GM21737 (cell line): ENCODE data around the gene NFIL3.
A peak's percentile ranks its signal among the peaks of the same experiment; 100 is the strongest.

Experiments
- ATAC-seq: cut with Tn5 transposase; IDR thresholded peaks from one replicate; pipeline ENCODE4 v1.9.1; 2021; ENCODE audit warnings: mild to moderate bottlenecking, moderate library complexity; ENCODE audit not compliant: unreplicated experiment

NFIL3 gene

DNA sequence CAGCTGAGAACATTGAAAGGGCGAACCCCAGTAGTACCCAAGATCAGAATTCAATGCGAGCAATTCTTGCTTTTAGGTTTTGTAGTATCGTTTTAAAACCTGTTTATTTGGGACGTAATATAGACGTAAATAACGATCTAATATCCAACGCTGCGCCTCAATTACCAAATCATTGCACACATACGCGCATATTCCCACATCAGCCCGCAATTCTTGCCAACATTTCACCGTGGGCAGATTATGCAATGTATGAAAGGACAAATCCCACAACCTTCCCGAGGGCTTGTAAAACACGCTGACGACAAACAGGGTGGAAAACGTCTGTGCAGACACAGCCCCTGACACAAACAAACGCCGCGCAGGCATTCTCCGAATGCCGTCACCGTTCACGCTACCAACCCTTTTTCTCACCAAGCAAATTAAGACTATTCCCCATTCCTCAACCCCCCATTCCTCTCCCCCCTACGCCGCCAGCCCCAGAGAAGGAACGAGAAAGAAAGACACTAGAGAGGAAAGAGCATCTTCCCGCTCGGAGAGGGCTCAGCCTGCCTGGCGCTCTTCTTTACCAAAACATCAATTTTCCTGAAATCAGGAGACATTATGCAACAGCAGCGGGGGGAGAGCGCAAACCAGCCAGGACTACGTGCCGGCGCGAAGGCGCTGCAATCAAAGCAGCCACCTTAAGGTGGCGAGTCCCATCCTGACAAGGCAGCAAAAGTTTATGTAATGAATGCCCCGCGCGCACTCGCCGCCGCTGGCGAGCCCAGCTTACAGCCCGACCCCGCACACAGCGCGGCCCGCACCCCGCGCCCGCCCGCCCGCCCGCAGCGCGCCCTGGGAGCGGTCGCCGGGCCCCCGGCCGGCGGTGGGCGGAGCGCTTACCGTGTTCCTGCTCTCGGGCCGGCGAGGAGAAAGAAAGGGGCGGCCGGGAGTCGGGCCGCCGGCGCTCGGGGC lies 597 bp downstream of the NFIL3 start:
- ATAC-seq: peak; percentile 11

DNA sequence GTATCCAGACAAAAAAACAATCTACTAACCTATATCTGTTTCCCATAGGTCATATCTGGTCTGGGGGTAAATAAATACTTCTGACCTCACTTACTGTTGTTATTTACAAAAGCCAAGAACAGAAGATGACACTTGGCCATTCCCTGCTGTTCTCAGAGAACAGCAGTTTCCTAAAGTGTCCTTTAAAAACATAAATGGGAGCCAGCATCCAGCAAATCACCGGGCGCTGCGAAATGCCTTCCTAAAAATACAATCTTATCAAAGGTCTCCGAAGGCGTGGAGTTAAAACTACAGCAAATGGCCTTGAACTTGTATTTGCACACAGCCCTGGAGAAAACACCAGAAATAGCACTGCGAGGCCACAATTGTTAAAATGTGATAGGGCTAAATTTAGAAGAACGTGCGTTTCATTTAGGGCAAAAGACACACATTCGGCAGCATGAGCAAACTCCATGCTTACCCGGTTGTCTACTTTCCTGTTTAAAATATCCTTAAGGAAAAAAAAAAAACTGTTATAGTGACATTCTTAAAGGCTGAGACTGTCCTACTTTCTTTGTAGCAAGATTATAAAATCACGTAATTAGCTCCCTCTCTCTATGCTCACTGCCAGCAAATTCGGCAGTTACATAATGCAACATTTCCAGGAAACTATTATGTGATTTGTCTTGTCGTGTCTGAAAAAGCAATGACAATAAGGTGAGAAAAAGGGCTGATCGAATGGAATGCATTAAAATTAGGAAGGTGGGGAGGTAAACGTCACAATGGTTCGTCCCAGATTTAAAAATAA lies 1.5 kb downstream of the NFIL3 start:
- ATAC-seq: no peak

DNA sequence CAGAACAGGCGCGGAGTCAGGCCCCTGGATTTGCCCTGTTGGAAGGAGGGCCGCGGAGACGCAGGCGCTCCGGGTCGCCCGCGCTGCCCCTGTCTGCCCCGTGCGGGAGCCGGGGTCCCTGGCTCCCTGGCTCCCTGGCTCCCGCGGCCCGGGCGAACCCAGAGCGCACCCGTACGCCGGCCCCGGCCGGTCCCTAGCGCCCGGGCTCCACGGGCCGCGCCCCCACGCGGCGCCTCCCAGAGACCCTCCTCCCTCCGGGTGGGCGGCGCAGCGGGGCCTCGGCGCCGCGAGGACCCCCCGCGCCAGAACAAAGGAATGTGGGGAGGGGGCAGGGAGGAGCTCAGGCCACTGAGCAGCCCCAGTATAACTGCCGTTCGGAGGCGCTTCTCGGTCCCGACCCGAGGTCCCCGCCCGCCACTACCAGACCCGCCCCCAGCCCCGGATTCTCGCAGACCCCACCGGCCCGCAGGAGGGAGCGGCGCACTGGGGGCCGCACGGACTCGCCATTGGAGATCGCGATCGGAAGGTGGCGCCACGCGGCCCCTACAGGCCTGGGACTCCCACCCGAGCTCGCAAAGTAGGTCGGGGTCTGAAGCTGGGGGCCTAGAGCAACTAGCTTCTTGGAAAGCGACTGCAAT lies 2.4 kb downstream of the NFIL3 start:
- no peak for ATAC-seq

DNA sequence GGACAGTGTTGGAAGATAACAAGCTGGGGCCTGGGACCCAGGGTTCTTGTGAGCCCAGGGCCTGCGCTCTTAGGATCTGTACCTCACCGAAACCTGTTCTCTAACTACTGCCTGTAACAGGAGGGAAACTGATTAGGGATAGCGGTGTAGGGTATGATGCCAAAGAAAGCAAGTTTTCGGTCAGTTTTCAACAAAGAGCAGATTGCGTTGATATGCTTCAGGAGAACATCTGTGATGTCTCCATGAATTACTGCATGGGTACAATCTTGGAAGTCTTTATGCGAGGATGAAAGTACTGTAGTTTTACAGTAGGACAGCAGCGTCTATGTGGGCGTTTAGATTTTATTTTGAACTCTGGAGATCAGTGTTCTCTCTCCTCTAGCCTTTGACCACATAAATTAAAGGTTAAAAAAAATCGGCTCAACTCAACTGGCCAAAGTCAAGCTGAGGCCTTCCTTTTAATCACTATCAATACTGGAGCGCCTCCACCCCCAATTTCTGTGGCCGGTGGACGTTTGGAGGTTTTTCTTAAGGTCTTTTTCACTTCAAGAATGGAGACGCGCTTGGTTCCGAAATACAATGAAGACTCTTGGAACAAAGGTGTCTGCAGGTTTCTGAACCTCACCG lies 3.0 kb downstream of the NFIL3 start:
- no peak for ATAC-seq

DNA sequence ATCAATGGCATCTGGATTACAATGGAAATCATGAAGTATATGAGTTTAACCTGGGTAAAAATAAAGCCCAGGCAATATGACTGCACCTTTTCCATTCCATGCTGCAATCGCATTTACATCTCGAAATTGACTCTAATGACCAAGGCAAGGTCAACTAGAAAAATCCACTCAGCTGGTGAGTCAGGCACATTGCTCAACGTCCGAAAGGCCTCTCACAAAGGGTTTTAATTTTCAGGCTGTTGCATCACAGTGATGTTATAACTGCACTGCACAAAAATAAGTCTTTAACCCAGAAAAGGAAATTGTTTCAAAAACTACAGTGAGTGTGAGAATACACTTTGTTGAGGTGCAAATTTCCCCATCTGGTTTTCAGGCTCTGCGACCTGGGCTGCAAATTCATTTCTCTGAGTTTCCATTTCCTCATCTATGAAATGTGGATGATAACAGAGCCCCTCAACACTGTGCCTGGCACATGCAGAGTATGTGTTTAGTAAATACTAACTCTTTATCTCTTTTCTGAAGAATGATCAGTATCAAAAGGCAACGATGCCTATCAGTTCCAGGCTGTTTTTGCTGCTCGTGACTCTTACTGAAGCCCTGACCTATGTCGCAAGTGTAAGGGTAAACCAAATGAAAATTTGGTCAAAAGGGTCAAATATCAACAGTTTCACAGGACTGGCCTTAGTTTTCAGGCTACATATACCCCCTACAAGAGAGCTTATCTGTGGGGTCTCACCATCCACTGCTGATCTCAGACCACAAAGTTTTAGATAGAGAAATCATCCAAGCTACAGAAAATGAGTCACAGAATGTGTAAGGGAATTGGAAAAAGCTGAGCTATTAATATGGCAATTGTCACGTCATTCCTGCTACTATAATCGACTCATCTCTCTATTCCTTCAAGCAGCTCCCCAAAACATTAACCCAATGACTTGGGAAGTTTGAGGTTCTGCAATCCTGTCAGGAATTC lies 4.1 kb downstream of the NFIL3 start:
- ATAC-seq: no peak

DNA sequence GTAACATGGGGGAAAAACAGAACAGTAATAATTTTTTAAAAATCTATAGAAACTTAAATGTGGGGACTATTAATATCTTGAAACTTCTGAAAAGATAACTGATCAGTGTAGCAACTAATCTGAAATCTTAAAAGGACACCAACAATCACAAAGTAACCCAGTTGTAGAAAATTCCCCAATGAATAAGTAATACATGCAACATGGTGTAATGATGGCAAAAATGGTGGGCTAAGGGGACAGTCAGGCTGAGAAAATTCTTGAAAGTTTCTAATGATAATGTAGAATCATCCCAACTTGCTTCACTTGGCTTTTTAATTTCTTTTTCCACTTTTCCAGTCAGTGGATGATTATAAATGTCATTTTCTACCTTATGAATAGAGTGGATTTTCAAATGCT lies 5.4 kb downstream of the NFIL3 start:
- no peak for ATAC-seq

DNA sequence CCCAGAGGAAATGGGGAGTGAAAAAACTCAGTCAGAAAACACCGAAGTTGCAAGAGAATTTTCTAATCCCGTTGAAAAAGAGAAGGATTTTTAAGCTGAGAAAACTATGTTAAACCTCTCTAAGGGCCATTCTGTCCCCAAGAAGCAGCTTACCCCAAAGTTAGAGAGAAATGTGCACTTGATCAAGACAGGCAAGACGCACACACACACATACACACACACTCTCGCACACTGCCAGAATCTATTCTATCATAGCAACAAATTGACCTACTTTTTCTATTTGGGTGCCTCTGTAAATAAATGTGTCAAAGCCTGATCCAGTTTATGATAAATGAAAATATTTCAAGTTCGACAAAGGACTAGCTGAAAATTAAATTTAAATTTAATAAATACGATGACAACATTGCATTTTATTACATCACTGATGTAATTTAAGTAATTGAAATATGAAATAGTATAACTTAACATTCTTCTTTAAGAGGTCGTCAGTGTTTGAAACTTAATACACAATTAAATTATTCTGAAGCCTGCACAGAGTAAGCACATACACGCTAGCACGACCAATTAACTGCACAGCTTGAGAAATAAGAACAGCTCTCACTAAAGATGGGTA lies 5.9 kb downstream of the NFIL3 start:
- ATAC-seq: no peak

DNA sequence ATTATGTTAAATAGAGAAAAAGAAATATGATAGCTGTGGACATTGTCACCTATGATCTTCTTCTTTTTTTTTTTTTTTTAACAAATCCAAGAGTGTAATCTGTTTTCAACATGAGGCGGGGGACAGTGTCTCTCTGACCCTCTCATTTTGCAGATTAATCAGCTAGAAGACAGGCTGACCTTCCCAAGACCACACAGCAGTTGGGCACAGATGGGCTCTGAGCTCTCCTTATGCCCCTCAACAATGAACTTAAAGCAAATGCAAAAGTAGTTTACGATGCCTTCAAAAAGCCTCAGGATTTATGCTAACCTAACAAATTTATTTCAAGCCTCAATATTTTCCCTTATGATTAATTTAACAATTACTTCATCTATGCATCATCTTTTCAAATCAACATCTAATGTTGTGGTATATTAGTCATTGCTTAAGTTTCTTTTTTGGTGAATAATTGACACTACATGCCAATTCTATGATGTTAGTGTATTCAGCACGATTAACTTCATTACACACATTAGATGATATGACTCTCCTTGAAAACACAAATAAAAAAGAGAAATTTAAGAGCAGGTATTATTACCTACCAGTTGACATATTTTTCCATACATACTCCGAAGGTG lies 7.4 kb downstream of the NFIL3 start:
- ATAC-seq: no peak

DNA sequence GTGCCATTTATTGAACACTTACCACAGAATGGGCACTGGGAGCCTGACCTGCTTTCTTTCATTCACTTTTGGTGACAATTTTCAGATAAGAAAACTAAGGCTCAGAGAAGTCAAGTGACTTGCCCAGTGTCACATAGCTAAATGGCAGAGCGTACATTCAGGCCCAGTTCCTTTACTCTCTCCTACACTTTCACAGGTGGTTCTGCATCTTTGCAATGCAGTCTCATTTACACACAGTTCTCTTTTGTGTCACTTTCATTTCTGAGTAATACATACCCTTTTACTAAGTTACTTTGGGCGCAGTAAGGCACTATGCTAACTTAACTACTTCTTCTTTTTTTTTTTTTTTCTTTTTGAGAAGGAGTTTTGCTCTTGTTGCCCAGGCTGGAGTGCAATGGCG lies 8.3 kb downstream of the NFIL3 start:
- peak; percentile 81 for ATAC-seq

DNA sequence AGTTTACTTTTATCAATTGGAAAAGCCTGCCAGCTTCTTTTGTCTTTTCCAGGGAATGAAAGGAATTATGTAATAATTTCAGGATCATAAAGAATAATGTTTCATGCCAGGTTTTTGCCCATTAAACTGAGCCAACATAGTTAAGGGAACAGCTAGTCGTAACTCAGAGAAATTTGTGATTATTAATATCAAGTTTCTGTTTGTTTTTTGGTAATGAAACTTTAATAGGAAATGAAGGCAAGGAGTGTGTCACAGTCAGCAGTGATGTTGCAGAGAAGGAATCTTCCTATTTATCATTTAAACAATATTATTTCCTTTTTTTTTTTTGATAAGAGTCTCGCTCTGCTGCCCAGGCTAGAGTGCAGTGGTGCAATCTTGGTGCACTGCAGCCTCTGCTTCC lies 10.7 kb downstream of the NFIL3 start:
- ATAC-seq: no peak

DNA sequence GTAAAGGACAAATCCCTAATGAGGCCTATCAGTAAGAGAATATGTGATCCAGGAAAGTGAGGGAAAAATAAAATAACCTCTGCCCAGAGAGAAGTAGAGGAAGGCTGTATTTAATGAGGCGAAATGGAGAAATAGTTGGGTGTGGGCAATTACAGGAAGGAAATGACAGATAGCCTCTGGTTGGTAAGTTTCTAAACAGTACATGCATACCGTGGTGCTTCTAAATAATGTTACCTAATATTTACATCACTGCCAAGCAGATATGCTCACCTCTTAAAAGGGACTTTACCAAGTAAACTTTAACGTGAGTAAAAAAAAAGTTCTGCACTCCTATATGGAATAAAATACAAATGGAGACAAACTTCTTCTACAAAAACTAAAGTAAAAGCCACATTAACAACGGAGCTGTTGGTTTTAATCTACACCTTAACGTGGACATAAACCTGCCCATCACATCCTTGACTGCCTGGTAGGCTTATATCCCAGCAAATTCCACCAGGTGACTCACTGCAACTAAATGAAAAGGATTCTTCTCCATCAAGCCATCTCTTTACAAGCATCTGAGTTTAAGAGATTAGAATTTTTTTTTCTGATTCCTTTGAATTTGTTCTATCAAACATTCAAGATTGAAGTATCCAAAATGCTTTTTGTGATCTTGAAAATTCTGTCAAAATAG lies 12.4 kb downstream of the NFIL3 start:
- no peak for ATAC-seq

DNA sequence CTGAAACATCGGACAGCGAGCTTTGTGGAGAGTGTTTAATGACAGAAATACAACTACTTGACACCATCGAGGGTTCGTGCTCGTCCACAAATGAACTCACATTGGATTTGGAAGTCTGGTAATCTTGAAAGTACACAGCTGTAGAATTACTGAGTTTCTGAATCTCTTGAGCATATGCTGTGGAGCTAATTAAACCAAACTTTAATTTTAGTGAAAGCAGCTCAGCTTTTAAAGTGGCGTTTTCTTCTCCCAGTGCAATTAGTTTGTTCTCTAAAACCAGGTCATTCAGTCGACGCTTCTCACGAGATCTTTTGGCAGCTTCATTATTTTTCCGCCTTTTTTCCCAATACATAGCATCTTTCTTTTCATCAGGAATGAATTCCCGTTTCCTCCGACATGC lies 13.5 kb downstream of the NFIL3 start:
- no peak for ATAC-seq

DNA sequence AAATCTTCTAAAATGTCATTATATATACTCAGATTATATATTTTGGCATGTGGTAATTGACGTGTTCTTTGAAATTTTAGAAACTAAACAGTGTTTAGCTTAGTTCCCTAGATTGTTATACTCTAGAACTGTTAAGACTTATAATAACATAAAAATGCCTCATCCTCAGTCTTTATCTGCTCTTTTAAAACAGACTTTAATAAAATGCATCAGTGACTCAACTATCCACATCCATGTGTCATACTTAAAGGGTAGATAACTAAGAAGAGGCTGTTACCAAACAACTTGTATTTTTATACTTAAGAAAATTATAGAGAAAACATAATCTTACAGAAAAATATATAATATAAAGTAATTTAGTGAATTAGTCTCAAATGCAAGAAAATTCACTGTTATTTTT lies 15.2 kb downstream of the NFIL3 start:
- ATAC-seq: no peak

DNA sequence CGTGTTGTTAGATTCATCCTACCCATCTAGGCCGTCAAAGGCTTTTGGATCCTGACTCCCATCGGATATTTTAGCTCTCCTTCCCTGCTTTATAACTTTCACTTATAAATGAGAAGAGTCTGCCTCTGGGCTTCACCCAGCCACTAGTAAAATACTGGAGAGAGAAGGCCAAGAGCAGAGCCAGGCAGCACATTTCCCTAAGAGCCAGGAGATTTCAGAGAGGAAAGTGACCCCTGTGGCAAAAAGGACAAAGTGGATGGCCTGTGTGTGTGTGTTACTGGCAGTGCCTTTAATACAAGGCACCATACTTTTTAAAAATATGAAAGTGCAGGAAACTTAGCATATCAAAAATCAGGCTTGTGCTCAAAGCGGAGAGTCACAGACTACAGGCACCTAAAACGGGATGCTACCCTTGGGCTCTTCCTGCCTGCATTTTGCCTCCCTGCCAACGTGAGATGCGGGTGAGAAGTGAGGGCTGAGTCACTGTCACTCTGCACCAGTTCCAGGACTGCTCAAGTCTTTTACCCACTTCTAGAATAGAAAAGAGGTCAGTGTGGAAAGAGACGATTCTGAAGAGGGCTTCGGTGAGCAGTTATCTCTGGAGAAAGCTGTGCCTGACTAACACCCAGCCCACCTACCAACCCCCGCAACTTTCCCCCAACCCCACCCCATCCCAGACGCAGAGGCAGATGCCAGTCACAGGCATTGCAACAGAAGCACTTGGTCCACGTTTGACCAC lies 15.9 kb downstream of the NFIL3 start:
- ATAC-seq: no peak

DNA sequence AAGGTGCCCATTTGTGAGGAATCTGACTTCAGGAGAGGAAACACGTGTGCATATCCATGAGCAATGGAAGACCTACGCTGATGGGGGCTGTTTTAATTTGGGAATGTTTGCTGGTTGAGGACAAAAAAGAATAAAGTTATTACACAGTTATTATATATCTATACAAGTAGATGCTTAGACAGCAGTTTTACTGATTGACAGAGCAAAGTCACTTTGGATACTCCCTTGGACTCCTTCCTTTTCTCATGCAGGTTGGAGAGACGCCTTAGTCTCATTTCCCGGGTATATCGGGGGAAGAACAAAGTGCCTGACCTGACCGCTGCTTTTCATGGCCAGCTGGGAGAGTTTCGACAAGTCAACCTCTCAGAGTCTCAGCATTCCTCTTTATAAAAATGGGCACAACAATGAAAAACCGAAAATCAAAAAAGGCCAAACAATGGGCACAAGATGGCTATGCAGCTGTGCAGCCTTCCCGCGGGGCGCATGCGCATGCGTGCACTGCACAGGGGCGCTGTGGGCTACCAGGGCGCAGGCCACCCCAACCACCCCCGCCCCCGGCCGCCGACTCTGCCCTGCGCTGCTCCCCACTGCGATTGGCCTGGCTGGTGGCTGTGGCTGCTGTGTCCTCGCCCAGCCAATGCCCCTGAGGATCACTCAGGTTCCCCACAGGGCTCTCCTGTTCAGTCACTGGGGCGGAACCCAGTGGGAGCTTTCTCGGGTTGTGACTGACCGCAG lies 18.1 kb downstream of the NFIL3 start:
- no peak for ATAC-seq

DNA sequence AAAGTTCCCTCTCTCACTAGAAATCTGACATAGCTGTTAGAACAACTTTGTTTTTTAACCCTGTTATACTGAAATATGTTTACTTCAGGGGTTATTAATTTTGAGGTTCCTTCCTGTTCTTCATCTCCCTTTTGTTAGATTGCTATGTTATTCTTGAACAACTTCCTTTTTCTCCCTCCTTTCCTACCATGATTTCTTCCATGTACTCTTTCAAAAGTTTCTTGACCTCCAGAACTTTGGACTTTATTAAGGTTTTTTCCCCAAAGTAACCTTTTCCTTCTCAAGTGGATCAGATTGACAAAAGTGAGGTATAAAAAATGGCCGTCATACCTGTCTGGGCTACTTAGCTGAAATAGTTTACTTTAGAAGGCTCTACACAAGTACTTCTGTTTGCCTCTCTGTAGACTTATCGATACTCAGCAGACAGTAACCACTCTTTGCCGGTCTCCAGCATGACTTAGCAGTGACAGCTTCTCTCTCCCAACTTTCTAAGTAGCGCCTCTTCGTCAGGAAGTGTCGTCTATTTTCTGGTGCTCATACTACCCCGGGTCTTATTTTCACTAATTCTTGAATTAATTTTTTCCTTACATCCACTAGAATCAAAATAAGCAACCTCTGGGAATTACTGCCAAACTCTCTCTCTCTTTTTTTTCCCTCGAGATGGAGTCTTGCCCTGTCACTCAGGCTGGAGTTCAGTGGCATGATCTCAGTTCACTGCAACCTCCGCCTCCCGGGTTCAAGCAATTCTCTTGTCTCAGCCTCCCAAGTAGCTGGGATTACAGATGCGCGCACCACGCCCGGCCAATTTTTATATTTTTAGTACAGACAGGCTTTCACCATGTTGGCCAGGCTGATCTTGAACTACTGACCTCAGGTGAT lies 19.7 kb downstream of the NFIL3 start:
- ATAC-seq: no peak
